Endothelial cell of umbilical vein (primary cell): Measurements from ENCODE around the gene RIMS3. TPM values are rescaled to one million over a fixed set of nuclear protein-coding genes. Genes with fewer than 3 reads are reported as not detected.

Source experiments
- BruUV-seq: library from RNA; stranded (reverse); fragments of 400-500 nt; replicated peaks from 2 replicates; lab custom pipeline; 2021; lab: Mats Ljungman, UMichigan
- CTCF ChIA-PET: fragments of 300-600, 350-600 bp; sonication (Branson Sonifier 250); formaldehyde crosslinking; loops from one replicate; lab custom pipeline; 2021; ENCODE audit warnings: antibody characterized with exemption, inconsistent platforms; lab: Charles Lee
- POLR2A ChIA-PET: fragments of 300-600, 350-600 bp; sonication (Branson Sonifier 250); formaldehyde crosslinking; loops from one replicate; lab custom pipeline; 2021; ENCODE audit warnings: antibody characterized with exemption, inconsistent platforms; lab: Charles Lee
- DNase-seq: peaks from one replicate; pipeline ENCODE4 v3.0.0-alpha.2; 2011; ENCODE audit warnings: low read depth, low spot score
- FAIRE-seq: peaks from 2 replicates; lab custom pipeline; 2011; peaks lifted over from hg19 to GRCh38; lab: Jason Lieb, UNC
- H2AFZ ChIP-seq: 2 replicates; pipeline ENCODE4 v1.6.0; 2012; ENCODE audit warnings: low read depth, low read length, control low read depth, inconsistent platforms
- H3K27ac ChIP-seq: 2 replicates; pipeline ENCODE4 v1.5.1; 2011; ENCODE audit warnings: low read depth, mild to moderate bottlenecking, control low read depth, low read length, moderate library complexity; ENCODE audit not compliant: insufficient read depth
- H3K27me3 ChIP-seq, 2 experiments: 2 replicates each; pipeline versions ENCODE4 v1.6.0 to v1.6.1; 2011; ENCODE audit warnings: low read length in 2 of 2, mixed read lengths in 1 of 2; ENCODE audit not compliant: control insufficient read depth in 2 of 2, insufficient read depth in 2 of 2
- H3K36me3 ChIP-seq, 2 experiments: 2 replicates in 1 of 2; 3 replicates in 1 of 2; pipeline ENCODE4 v1.5.1; 2011; ENCODE audit warnings: low read length in 2 of 2, mild to moderate bottlenecking in 1 of 2, moderate library complexity in 1 of 2; ENCODE audit not compliant: control insufficient read depth in 2 of 2, insufficient read depth in 2 of 2; ENCODE audit errors: extremely low read depth in 1 of 2
- H3K4me1 ChIP-seq: 3 replicates; pipeline ENCODE4 v1.5.1; 2011; ENCODE audit warnings: mild to moderate bottlenecking, low read length; ENCODE audit not compliant: control insufficient read depth, insufficient read depth; ENCODE audit errors: extremely low read depth
- H3K4me2 ChIP-seq: 2 replicates; pipeline ENCODE4 v1.6.1; 2011; ENCODE audit warnings: low read length, control low read depth, mixed read lengths; ENCODE audit not compliant: insufficient read depth
- H3K4me3 ChIP-seq, 3 experiments: fragments of 200-600 bp in 1 of 3; sonication (generic), shearing (Covaris generic) in 1 of 3; replicated peaks in 1 of 3; 2 replicates each; pipeline ENCODE4 v1.5.1; 2011 to 2016; ENCODE audit warnings: control low read depth in 3 of 3, low read length in 3 of 3, mild to moderate bottlenecking in 2 of 3, inconsistent platforms in 1 of 3, low read depth in 1 of 3, moderate library complexity in 1 of 3; ENCODE audit not compliant: insufficient read depth in 1 of 3
- H3K79me2 ChIP-seq: 2 replicates; pipeline ENCODE4 v1.6.0; 2012; ENCODE audit warnings: low read length, inconsistent platforms; ENCODE audit not compliant: control insufficient read depth, insufficient read depth
- H3K9ac ChIP-seq: replicated peaks from 2 replicates; pipeline ENCODE3; 2011; ENCODE audit warnings: low read length, control low read depth; ENCODE audit not compliant: insufficient read depth; ENCODE audit errors: extremely low read depth
- H3K9me1 ChIP-seq: replicated peaks from 3 replicates; pipeline ENCODE4 v1.6.0; 2011; ENCODE audit warnings: mild to moderate bottlenecking, low read length; ENCODE audit not compliant: control insufficient read depth, insufficient read depth; ENCODE audit errors: extremely low read depth
- H3K9me3 ChIP-seq: replicated peaks from 2 replicates; pipeline ENCODE4 v1.5.1; 2012; ENCODE audit warnings: low read length, inconsistent platforms; ENCODE audit not compliant: control insufficient read depth, insufficient read depth
- H4K20me1 ChIP-seq: replicated peaks from 2 replicates; pipeline ENCODE3; 2011; ENCODE audit warnings: mild to moderate bottlenecking, low read length; ENCODE audit not compliant: control insufficient read depth, insufficient read depth; ENCODE audit errors: extremely low read depth
- EZH2 ChIP-seq: IDR thresholded peaks from 2 replicates; pipeline ENCODE4 v1.6.1; 2012; ENCODE audit warnings: borderline replicate concordance, low read depth, mild to moderate bottlenecking, moderate library complexity, low read length, inconsistent platforms; ENCODE audit not compliant: severe bottlenecking
- FOS ChIP-seq: IDR thresholded peaks from 2 replicates; pipeline ENCODE4 v1.6.1; 2011; ENCODE audit warnings: mild to moderate bottlenecking, low read length, moderate library complexity, borderline replicate concordance; ENCODE audit not compliant: insufficient read depth
- GATA2 ChIP-seq: IDR thresholded peaks from 2 replicates; pipeline ENCODE4 v1.7.0; 2011; ENCODE audit warnings: low read depth, mild to moderate bottlenecking, moderate library complexity, mixed read lengths, low read length; ENCODE audit not compliant: insufficient read length, insufficient read depth
- JUN ChIP-seq: IDR thresholded peaks from 2 replicates; pipeline ENCODE4 v1.6.1; 2011; ENCODE audit warnings: borderline replicate concordance, low read depth; ENCODE audit not compliant: insufficient read length, insufficient read depth
- MYC ChIP-seq: IDR thresholded peaks from one replicate; pipeline ENCODE4 v1.6.1; 2011; ENCODE audit warnings: mild to moderate bottlenecking, low read depth, low read length
- POLR2A ChIP-seq: IDR thresholded peaks from 2 replicates; pipeline ENCODE4 v1.6.1; 2012; ENCODE audit warnings: low read depth, mild to moderate bottlenecking, control low read depth, low read length
- POLR2AphosphoS5 ChIP-seq: IDR thresholded peaks from 2 replicates; pipeline ENCODE4 v1.6.1; 2012; ENCODE audit warnings: low read depth, mild to moderate bottlenecking, control low read depth, low read length, moderate library complexity; ENCODE audit not compliant: insufficient read depth
- dilution Hi-C: fragments of 300-500 bp; cut with MboI; formaldehyde crosslinking; loops from one replicate; pipeline ENCODE4 v1.15.0; 2019; ENCODE audit warnings: low sequenced_read_pairs; ENCODE audit not compliant: extremely low pct_ligation_motif_present
- intact Hi-C: fragments of 100-400 bp; cut with micrococcal nuclease; formaldehyde crosslinking; loops from one replicate; pipeline ENCODE4 v1.10.0; 2022
- polyA plus RNA-seq, 4 experiments: library from polyadenylated mRNA; depleted of rRNA in 3 of 4; stranded (reverse) in 3 of 4; unstranded in 1 of 4; fragments of >200 nt; gene quantifications; 2 replicates each; pipeline versions ENCODE4 v1.2.1 to v1.2.3, GENCODE V29; 2011 to 2012; ENCODE audit warnings: missing spikeins in 1 of 4
- total RNA-seq: library from RNA; stranded (reverse); gene quantifications from 2 replicates; pipeline ENCODE4 v1.2.3, GENCODE V29; 2021
- TF ChIP-seq, protein P1 (sequence below): IDR thresholded peaks from 2 replicates; pipeline ENCODE4 v1.6.1; 2011; ENCODE audit not compliant: insufficient read depth, insufficient read length
- TF ChIP-seq, protein P2 (sequence below), 2 donors: IDR thresholded peaks; 1 replicate in 1 of 2; 2 replicates in 1 of 2; pipeline ENCODE4 v1.5.1; 2011; ENCODE audit warnings: low read length in 2 of 2, mild to moderate bottlenecking in 2 of 2, moderate library complexity in 2 of 2, control low read depth in 1 of 2, inconsistent platforms in 1 of 2, low read depth in 1 of 2; ENCODE audit not compliant: insufficient read depth in 1 of 2; ENCODE audit errors: extremely low read depth in 1 of 2

The RIMS3 gene
- total and polyA plus RNA-seq, 2 donors (not counting 3 experiments of a cell fraction or from before 2014, with no cell fraction given), result 0.14 to 0.15 TPM

DNA sequence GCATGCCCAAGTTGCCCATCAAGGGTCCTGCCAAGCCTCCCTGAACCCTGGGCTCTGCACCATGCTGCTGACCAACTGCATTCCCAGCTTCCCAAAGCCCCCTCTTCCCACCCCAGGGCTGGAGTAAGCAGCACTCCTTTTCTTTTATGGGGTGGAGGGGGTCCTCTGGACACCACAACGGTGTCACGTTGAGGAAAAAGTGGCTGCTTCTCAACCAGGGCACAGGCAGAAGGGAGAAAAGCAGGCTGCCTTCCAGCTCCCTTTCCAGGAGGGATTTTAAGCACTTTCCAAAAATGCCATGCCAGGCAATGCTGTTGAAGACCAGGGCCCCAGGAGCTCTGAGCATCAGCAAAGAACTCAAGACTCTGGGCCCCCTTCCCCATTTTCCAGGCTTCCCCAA, 691 bp downstream of the RIMS3 start:
- FAIRE-seq, result no peak
- dilution Hi-C loops (no loop called here), intact Hi-C loops (loop anchor here (1.0 to 5.0 kb wide), 2 partner anchors 132 to 183 kb away; no protein-coding TSS in a partner anchor)
- Histone ChIP-seq H4K20me1 (no peaks in the 10 kb centered on the region), H3K36me3 (no peaks in the 10 kb centered on the region), H3K79me2 (no peaks in the 10 kb centered on the region), H3K9ac (no peak overlapping the region), H2AFZ (no peak overlapping the region), H3K4me1 (no peaks in the 10 kb centered on the region), H3K4me3 (no peak overlapping the region), H3K27me3 (peaks cover 9 to 29% of the 10 kb centered on the region in 2 experiments), H3K27ac (no peak overlapping the region), H3K4me2 (no peak overlapping the region), H3K9me1 (no peaks in the 10 kb centered on the region), H3K9me3 (no peaks in the 10 kb centered on the region)
- TF ChIP-seq MYC (no peak), JUN (no peak), EZH2 (peak; percentile 40)
- no peak for DNase-seq
- no TSS peak for BruUV-seq
- POLR2A ChIA-PET, result no interaction called here
- CTCF ChIA-PET, result interaction anchor here (0.6 to 6.3 kb wide), 9 partner anchors 8 to 156 kb away, joined by 3 to 27 read pairs (median 4); partner anchors contain the start of genes NFYC and ZNF684

DNA sequence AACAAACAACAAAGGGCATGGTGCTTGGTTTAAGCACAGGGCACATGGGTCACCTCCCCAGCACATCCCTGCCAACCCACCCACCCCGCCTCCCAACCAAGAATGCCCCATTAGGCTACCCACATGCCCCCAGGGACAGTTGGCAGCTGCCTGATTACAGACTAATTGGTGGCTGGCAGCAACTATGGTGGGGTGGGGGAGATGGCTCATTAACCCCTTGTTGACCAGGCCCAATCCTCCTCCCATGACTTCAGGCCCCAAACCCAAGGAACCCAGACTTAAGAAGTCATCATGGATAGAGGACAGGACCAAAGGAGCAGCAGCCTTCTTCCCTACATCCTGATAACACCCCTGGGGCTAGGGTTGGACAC, 1.3 kb downstream of the RIMS3 start:
- Histone ChIP-seq H3K36me3 (no peaks in the 10 kb centered on the region), H4K20me1 (no peaks in the 10 kb centered on the region), H2AFZ (no peak overlapping the region), H3K9me1 (no peaks in the 10 kb centered on the region), H3K27ac (no peak overlapping the region), H3K79me2 (no peaks in the 10 kb centered on the region), H3K4me2 (no peak overlapping the region), H3K4me3 (no peak overlapping the region), H3K27me3 (peaks cover 9 to 30% of the 10 kb centered on the region in 2 experiments), H3K4me1 (no peaks in the 10 kb centered on the region), H3K9me3 (no peaks in the 10 kb centered on the region), H3K9ac (no peak overlapping the region)
- no TSS peak for BruUV-seq
- TF ChIP-seq MYC (no peak), EZH2 (no peak), JUN (no peak), POLR2AphosphoS5 (no peak), GATA2 (no peak), POLR2A (no peak), FOS (no peak)
- TF ChIP-seq, protein P1, sequence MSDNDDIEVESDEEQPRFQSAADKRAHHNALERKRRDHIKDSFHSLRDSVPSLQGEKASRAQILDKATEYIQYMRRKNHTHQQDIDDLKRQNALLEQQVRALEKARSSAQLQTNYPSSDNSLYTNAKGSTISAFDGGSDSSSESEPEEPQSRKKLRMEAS, result no peak
- TF ChIP-seq, protein P2, sequence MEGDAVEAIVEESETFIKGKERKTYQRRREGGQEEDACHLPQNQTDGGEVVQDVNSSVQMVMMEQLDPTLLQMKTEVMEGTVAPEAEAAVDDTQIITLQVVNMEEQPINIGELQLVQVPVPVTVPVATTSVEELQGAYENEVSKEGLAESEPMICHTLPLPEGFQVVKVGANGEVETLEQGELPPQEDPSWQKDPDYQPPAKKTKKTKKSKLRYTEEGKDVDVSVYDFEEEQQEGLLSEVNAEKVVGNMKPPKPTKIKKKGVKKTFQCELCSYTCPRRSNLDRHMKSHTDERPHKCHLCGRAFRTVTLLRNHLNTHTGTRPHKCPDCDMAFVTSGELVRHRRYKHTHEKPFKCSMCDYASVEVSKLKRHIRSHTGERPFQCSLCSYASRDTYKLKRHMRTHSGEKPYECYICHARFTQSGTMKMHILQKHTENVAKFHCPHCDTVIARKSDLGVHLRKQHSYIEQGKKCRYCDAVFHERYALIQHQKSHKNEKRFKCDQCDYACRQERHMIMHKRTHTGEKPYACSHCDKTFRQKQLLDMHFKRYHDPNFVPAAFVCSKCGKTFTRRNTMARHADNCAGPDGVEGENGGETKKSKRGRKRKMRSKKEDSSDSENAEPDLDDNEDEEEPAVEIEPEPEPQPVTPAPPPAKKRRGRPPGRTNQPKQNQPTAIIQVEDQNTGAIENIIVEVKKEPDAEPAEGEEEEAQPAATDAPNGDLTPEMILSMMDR (IDR thresholded peaks at IDR 0.05; ENCODE audit: extremely low read depth in 1 of 2, insufficient read depth in 1 of 2, low read depth in 1 of 2, low read length in 2 of 2), result no peak
- FAIRE-seq (no peak), DNase-seq (no peak)
- ChIA-PET POLR2A (no interaction called here), CTCF (interaction anchor here (0.6 to 6.3 kb wide), 2 partner anchors 34 to 155 kb away, joined by 3 to 27 read pairs; no protein-coding TSS in a partner anchor)
- dilution Hi-C loops (no loop called here), intact Hi-C loops (no loop called here)
